ENCODE results near the gene PDK2. TPM values are rescaled to one million over a fixed set of nuclear protein-coding genes. Genes with fewer than 3 reads are reported as not detected.

PDK2 gene
- total RNA-seq, 1 donor from 2014 or later, result 12.6 TPM

GRCh38 chr17:50133028-50133768, 38.0 kb downstream of the PDK2 start:
- Histone ChIP-seq H3K27me3 (no peaks in the 10 kb centered on the region), H3K27ac (no peak overlapping the region), H3K9ac (no peak overlapping the region), H3F3A (ENCODE audit: low read depth) (peaks cover 20% of the 10 kb centered on the region), H2AFZ (replicated peaks) (no peak overlapping the region), H3K9me3 (ENCODE audit: low read depth) (no peaks in the 10 kb centered on the region), H3K36me3 (no peaks in the 10 kb centered on the region), H3K79me2 (ENCODE audit: low read depth) (peaks cover 3% of the 10 kb centered on the region), H3K4me1 (peaks cover 12% of the 10 kb centered on the region), H3K4me3 (no peak overlapping the region), H3K4me2 (no peak overlapping the region), H4K20me1 (ENCODE audit: low read depth) (peaks cover 3% of the 10 kb centered on the region)
- Mint-ChIP-seq H3K36me3 (peaks cover 16% of the 10 kb centered on the region), H3K9me3 (no peaks in the 10 kb centered on the region), H3K27ac (no peak overlapping the region), H3K4me3 (no peak overlapping the region), H3K4me1 (peaks cover 25% of the 10 kb centered on the region), H3K27me3 (ENCODE audit: insufficient read depth, low read depth) (peaks cover 10% of the 10 kb centered on the region)
- DNase-seq (ENCODE audit: low spot score), result no peak
- TF ChIP-seq CTCF (IDR thresholded peaks at IDR 0.05) (no peak), EZH2phosphoT487 (IDR thresholded peaks at IDR 0.05) (no peak), EZH2 (IDR thresholded peaks at IDR 0.05) (no peak)

DNA sequence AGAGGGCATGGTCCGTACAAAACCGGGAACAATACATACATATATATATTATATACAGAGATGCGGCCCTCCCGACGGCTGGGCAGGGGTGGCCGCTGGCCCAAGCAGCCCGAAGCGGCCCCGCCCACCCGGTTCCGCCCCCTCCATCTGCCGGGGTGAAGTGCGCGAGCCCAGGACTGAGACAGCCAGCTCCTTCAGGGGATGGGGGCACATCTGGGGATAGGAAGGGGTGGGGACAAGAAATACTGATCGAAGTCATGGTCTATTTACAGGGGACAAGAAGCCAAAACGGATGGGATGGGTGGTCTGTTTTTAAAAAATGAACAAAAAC, 38.6 kb downstream of the PDK2 start:
- no peaks in the 10 kb centered on the region for H3K9me3 Mint-ChIP-seq
- no peak for TF ChIP-seq CTCF (IDR thresholded peaks at IDR 0.05)
- TF ChIP-seq EZH2 (IDR thresholded peaks at IDR 0.05), result no peak
- no peak for TF ChIP-seq EZH2phosphoT487 (IDR thresholded peaks at IDR 0.05)
- peak overlapping the region; percentile 42 for H3K4me3 Mint-ChIP-seq
- peaks cover 20% of the 10 kb centered on the region for H3K36me3 Mint-ChIP-seq
- Histone ChIP-seq H3K9me3 (ENCODE audit: low read depth) (no peaks in the 10 kb centered on the region), H3K27me3 (no peaks in the 10 kb centered on the region), H3K79me2 (ENCODE audit: low read depth) (no peaks in the 10 kb centered on the region), H2AFZ (replicated peaks) (no peak overlapping the region), H3K9ac (no peak overlapping the region), H3K4me2 (no peak overlapping the region), H3K36me3 (no peaks in the 10 kb centered on the region), H3K4me1 (peaks cover 7% of the 10 kb centered on the region), H3K27ac (no peak overlapping the region), H3K4me3 (no peak overlapping the region), H4K20me1 (ENCODE audit: low read depth) (peaks cover 3% of the 10 kb centered on the region), H3F3A (ENCODE audit: low read depth) (peaks cover 15% of the 10 kb centered on the region)
- peaks cover 10% of the 10 kb centered on the region for H3K27me3 Mint-ChIP-seq (ENCODE audit: insufficient read depth, low read depth)
- H3K4me1 Mint-ChIP-seq, result peaks cover 20% of the 10 kb centered on the region
- no peak for DNase-seq (ENCODE audit: low spot score)
- peak overlapping the region; percentile 37 for H3K27ac Mint-ChIP-seq

GRCh38 chr17:50134206-50135110, 39.3 kb downstream of the PDK2 start:
- Histone ChIP-seq H4K20me1 (ENCODE audit: low read depth) (peaks cover 6% of the 10 kb centered on the region), H3K4me3 (no peak overlapping the region), H3K9me3 (ENCODE audit: low read depth) (no peaks in the 10 kb centered on the region), H3K4me2 (no peak overlapping the region), H3K79me2 (ENCODE audit: low read depth) (no peaks in the 10 kb centered on the region), H3K27me3 (no peaks in the 10 kb centered on the region), H3K4me1 (peaks cover 7% of the 10 kb centered on the region), H2AFZ (replicated peaks) (no peak overlapping the region), H3F3A (ENCODE audit: low read depth) (peaks cover 12% of the 10 kb centered on the region), H3K9ac (no peak overlapping the region), H3K36me3 (no peaks in the 10 kb centered on the region), H3K27ac (no peak overlapping the region)
- TF ChIP-seq EZH2phosphoT487 (IDR thresholded peaks at IDR 0.05) (no peak), EZH2 (IDR thresholded peaks at IDR 0.05) (no peak), CTCF (IDR thresholded peaks at IDR 0.05) (no peak)
- H3K27me3 Mint-ChIP-seq (ENCODE audit: insufficient read depth, low read depth), result peaks cover 10% of the 10 kb centered on the region
- H3K27ac Mint-ChIP-seq, result no peak overlapping the region
- H3K36me3 Mint-ChIP-seq, result peaks cover 20% of the 10 kb centered on the region
- peak overlapping the region; percentile 42 for H3K4me3 Mint-ChIP-seq
- no peaks in the 10 kb centered on the region for H3K9me3 Mint-ChIP-seq
- DNase-seq (ENCODE audit: low spot score), result no peak
- peaks cover 19% of the 10 kb centered on the region for H3K4me1 Mint-ChIP-seq

Data from neural progenitor cell (in vitro differentiated cells).